HepG2 (cell line): Measurements from ENCODE around the gene ANO6. TPM values are rescaled to one million over a fixed set of nuclear protein-coding genes. Genes with fewer than 3 reads are reported as not detected.

Experiments
- ATAC-seq: fragments of 200-7000 bp; cut with Tn5 transposase; 3 replicates; pipeline ENCODE4 v1.9.1; 2020; ENCODE audit warnings: mild to moderate bottlenecking, moderate library complexity
- BruUV-seq: library from RNA; stranded (reverse); fragments of 400-500 nt; replicated peaks from 2 replicates; lab custom pipeline; 2021; lab: Mats Ljungman, UMichigan
- CTCF ChIA-PET: fragments of 300-600 bp; formaldehyde crosslinking; extraction: SDS; loops from one replicate; lab custom pipeline; 2021; ENCODE audit warnings: low total read pairs, inconsistent platforms, low intra/inter-chr PET ratio; lab: Yijun Ruan, JAX
- POLR2A ChIA-PET: fragments of 350-600 bp; sonication (Branson Sonifier 250); formaldehyde crosslinking; loops from one replicate; lab custom pipeline; 2020; ENCODE audit warnings: antibody characterized with exemption, inconsistent platforms; lab: Yijun Ruan, JAX
- DNase-seq: peaks from one replicate; pipeline ENCODE4 v3.0.0-alpha.2; 2015; ENCODE audit warnings: low spot score
- FAIRE-seq: peaks from 3 replicates; lab custom pipeline; 2011; peaks lifted over from hg19 to GRCh38; lab: Jason Lieb, UNC
- H2AFZ ChIP-seq: one replicate; pipeline ENCODE4 v1.6.1; 2011; ENCODE audit warnings: low read length, inconsistent platforms
- H3K27ac ChIP-seq: fragments of 300-600 bp; 3 replicates; pipeline ENCODE4 v1.8.0; 2011; ENCODE audit warnings: mixed run types, mild to moderate bottlenecking, mixed read lengths, low read length, inconsistent platforms; ENCODE audit not compliant: insufficient read depth; ENCODE audit errors: extremely low read length
- H3K27me3 ChIP-seq, 2 experiments: fragments of 200-600 bp in 1 of 2; 2 replicates in 1 of 2; 3 replicates in 1 of 2; pipeline versions ENCODE4 v1.6.0 to v1.8.0; 2011; ENCODE audit warnings: low read length in 2 of 2, mild to moderate bottlenecking in 2 of 2, moderate library complexity in 2 of 2, inconsistent platforms in 1 of 2; ENCODE audit not compliant: insufficient read depth in 2 of 2, control insufficient read depth in 1 of 2
- H3K36me3 ChIP-seq, 2 experiments: fragments of 200-600 bp in 1 of 2; replicated peaks in 1 of 2; 2 replicates in 1 of 2; 3 replicates in 1 of 2; pipeline versions ENCODE4 v1.5.1 to v1.8.0; 2011; ENCODE audit warnings: low read length in 2 of 2, inconsistent platforms in 1 of 2; ENCODE audit not compliant: insufficient read depth in 2 of 2, control insufficient read depth in 1 of 2
- H3K4me1 ChIP-seq: 2 replicates; pipeline ENCODE4 v1.5.1; 2012; ENCODE audit warnings: low read length, inconsistent platforms; ENCODE audit not compliant: insufficient read depth
- H3K4me2 ChIP-seq: 2 replicates; pipeline ENCODE4 v1.6.0; 2011; ENCODE audit warnings: low read depth, low read length, inconsistent platforms
- H3K4me3 ChIP-seq, 3 experiments: fragments of 200-600 bp in 1 of 3; sonication (generic), shearing (Covaris generic) in 1 of 3; replicated peaks in 1 of 3; 2 replicates each; pipeline ENCODE4 v1.5.1; 2011 to 2016; ENCODE audit warnings: low read length in 3 of 3, inconsistent platforms in 2 of 3, low read depth in 2 of 3, mild to moderate bottlenecking in 2 of 3, control low read depth in 1 of 3, mixed read lengths in 1 of 3; ENCODE audit not compliant: insufficient read depth in 1 of 3
- H3K79me2 ChIP-seq: one replicate; pipeline ENCODE4 v1.6.1; 2011; ENCODE audit warnings: low read length, inconsistent platforms; ENCODE audit not compliant: insufficient read depth
- H3K9ac ChIP-seq: 2 replicates; pipeline ENCODE4 v1.6.0; 2011; ENCODE audit warnings: mild to moderate bottlenecking, low read depth, low read length, inconsistent platforms; ENCODE audit not compliant: insufficient read depth
- H3K9me3 ChIP-seq: 2 replicates; pipeline ENCODE4 v1.5.1; 2012; ENCODE audit warnings: mild to moderate bottlenecking, low read length
- H4K20me1 ChIP-seq: 2 replicates; pipeline ENCODE4 v1.6.0; 2011; ENCODE audit warnings: inconsistent platforms, mild to moderate bottlenecking, low read length, moderate library complexity; ENCODE audit not compliant: insufficient read depth
- HDAC1 ChIP-seq: sonication (generic); formaldehyde crosslinking; IDR thresholded peaks from 2 replicates; pipeline ENCODE4 v1.5.1; 2020; ENCODE audit warnings: mild to moderate bottlenecking, missing genetic modification reagents
- HOXD1 ChIP-seq: sonication (generic); formaldehyde crosslinking; IDR thresholded peaks from 2 replicates; pipeline ENCODE4 v1.5.0; 2020; ENCODE audit warnings: missing genetic modification reagents
- KMT2A ChIP-seq: sonication (generic); formaldehyde crosslinking; IDR thresholded peaks from 2 replicates; pipeline ENCODE4 v1.4.0; 2020; ENCODE audit warnings: missing genetic modification reagents
- PHF20 ChIP-seq: sonication (generic); formaldehyde crosslinking; IDR thresholded peaks from 2 replicates; pipeline ENCODE4 v1.5.0; 2020; ENCODE audit warnings: mild to moderate bottlenecking, missing genetic modification reagents
- POLR2AphosphoS5 ChIP-seq: IDR thresholded peaks from 2 replicates; pipeline ENCODE4 v1.6.1; 2012; ENCODE audit warnings: low read depth, low read length
- RAD21 ChIP-seq: fragments of 450-650 bp; formaldehyde crosslinking; IDR thresholded peaks from 2 replicates; pipeline ENCODE4 v1.5.0; 2020; ENCODE audit warnings: mild to moderate bottlenecking
- SP2 ChIP-seq: sonication (generic); formaldehyde crosslinking; IDR thresholded peaks from 2 replicates; pipeline ENCODE4 v1.5.1; 2020; ENCODE audit warnings: mild to moderate bottlenecking, missing genetic modification reagents
- ZNF337 ChIP-seq: sonication (generic); formaldehyde crosslinking; IDR thresholded peaks from 2 replicates; pipeline ENCODE4 v1.5.1; 2020; ENCODE audit warnings: missing genetic modification reagents, low read depth, mild to moderate bottlenecking, borderline replicate concordance
- ZNF468 ChIP-seq: sonication (generic); formaldehyde crosslinking; IDR thresholded peaks from 2 replicates; pipeline ENCODE4 v1.8.0; 2022; ENCODE audit warnings: mild to moderate bottlenecking, moderate library complexity, missing genetic modification reagents
- ZNF549 ChIP-seq: sonication (generic); formaldehyde crosslinking; IDR thresholded peaks from 2 replicates; pipeline ENCODE4 v1.5.0; 2020; ENCODE audit warnings: missing genetic modification reagents
- ZNF766 ChIP-seq: sonication (generic); formaldehyde crosslinking; IDR thresholded peaks from 2 replicates; pipeline ENCODE4 v1.5.0; 2020; ENCODE audit warnings: missing genetic modification reagents, borderline replicate concordance
- WGBS: methylation state at CpG from one replicate; pipeline ENCODE4 v1.1.6; 2017; ENCODE audit warnings: low lambda C conversion rate; 5-methylcytosine and 5-hydroxymethylcytosine counted together
- in situ Hi-C: cut with HindIII; loops from 2 replicates; pipeline ENCODE4 v1.10.0; 2017; ENCODE audit warnings: low pct_unique_long_range_greater_than_20kb; ENCODE audit not compliant: extremely low pct_ligation_motif_present
- intact Hi-C: fragments of 100-400 bp; cut with micrococcal nuclease; formaldehyde crosslinking; loops from one replicate; pipeline ENCODE4 v1.10.0; 2022; ENCODE audit not compliant: unreplicated experiment
- polyA plus RNA-seq, 8 experiments: library from polyadenylated mRNA; depleted of rRNA in 3 of 8; stranded (reverse) in 7 of 8; unstranded in 1 of 8; fragments of >200 nt; fragmentation: Illumina TruSeq in 4 of 8; extraction: Trizol in 4 of 8; gene quantifications; 2 replicates each; pipeline versions ENCODE4 v1.2.1 to v1.2.3, GENCODE V29; 2011 to 2016; ENCODE audit warnings: low read depth in 4 of 8, missing spikeins in 1 of 8, mixed read lengths in 1 of 8; ENCODE audit not compliant: insufficient read depth in 1 of 8
- total RNA-seq, 5 experiments: library from RNA; depleted of rRNA; stranded (reverse); fragments of >200 nt; fragmentation: Illumina TruSeq; extraction: Trizol; gene quantifications; 2 replicates each; pipeline ENCODE4 v1.2.3, GENCODE V29; 2016; ENCODE audit warnings: low read depth in 1 of 5
- TF ChIP-seq, protein P1 (sequence below): sonication (generic); formaldehyde crosslinking; conservative IDR thresholded peaks from 2 replicates; pipeline ENCODE4 v1.4.0; 2020; ENCODE audit warnings: mild to moderate bottlenecking, missing genetic modification reagents, moderate library complexity
- TF ChIP-seq, protein P2 (sequence below): sonication (generic); formaldehyde crosslinking; IDR thresholded peaks from 2 replicates; pipeline ENCODE4 v1.4.0; 2020; ENCODE audit warnings: mild to moderate bottlenecking, missing genetic modification reagents
- TF ChIP-seq, protein P3 (sequence below): sonication (generic); formaldehyde crosslinking; IDR thresholded peaks from 2 replicates; pipeline ENCODE4 v1.4.0; 2020; ENCODE audit warnings: mild to moderate bottlenecking, low read depth, missing genetic modification reagents
- TF ChIP-seq, protein P4 (sequence below): sonication (generic); formaldehyde crosslinking; IDR thresholded peaks from 2 replicates; pipeline ENCODE4 v1.5.1; 2020; ENCODE audit warnings: missing genetic modification reagents, mild to moderate bottlenecking, borderline replicate concordance

ANO6 gene
- total and polyA plus RNA-seq, 2 of the 13 experiments (the other 11 are each of a cell fraction or from before 2014, with no cell fraction given), result 37.8 to 57.1 TPM

DNA sequence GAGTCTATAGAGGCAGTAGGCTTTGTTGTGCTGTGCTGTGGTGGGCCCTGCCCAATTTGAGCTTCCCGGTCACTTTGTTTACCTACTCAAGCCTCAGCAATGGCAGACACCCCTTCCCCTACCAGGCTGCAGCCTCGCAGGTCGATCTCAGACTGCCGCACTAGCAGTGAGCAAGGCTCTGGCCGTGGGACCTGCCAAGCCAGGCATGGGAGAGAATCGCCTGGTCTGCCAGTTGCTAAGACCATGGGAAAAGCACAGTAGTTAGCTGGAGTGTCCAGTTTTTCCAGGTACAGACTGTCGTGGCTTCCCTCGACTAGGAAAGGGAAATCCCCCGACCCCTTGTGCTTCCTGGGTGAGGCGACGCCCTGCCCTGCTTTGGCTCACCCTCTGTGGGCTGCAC, 26.3 kb downstream of the ANO6 start:
- Histone ChIP-seq H3K4me3 (no peak overlapping the region), H3K4me1 (no peaks in the 10 kb centered on the region), H3K9me3 (no peaks in the 10 kb centered on the region), H4K20me1 (no peaks in the 10 kb centered on the region), H3K9ac (no peak overlapping the region), H3K79me2 (peaks cover 29% of the 10 kb centered on the region), H3K27ac (no peak overlapping the region), H3K27me3 (no peaks in the 10 kb centered on the region), H3K4me2 (no peak overlapping the region), H2AFZ (no peak overlapping the region), H3K36me3 (no peaks in the 10 kb centered on the region)
- ATAC-seq, result no peak
- in situ Hi-C loops, result no loop called here
- intact Hi-C loops, result no loop called here
- 97% methylated on average over 11 of the region's 11 CpGs for WGBS
- BruUV-seq, result no TSS peak
- POLR2A ChIA-PET, result no interaction called here
- CTCF ChIA-PET, result no interaction called here
- FAIRE-seq, result no peak
- TF ChIP-seq HOXD1 (CRISPR knock-in tag) (no peak), POLR2AphosphoS5 (no peak), RAD21 (CRISPR knock-in tag) (no peak), ZNF337 (CRISPR knock-in tag) (no peak), ZNF549 (CRISPR knock-in tag) (no peak), PHF20 (no peak), HDAC1 (no peak), ZNF468 (CRISPR knock-in tag) (no peak), SP2 (CRISPR knock-in tag) (no peak), ZNF766 (CRISPR knock-in tag) (no peak), KMT2A (CRISPR knock-in tag) (no peak)
- TF ChIP-seq, protein P1, sequence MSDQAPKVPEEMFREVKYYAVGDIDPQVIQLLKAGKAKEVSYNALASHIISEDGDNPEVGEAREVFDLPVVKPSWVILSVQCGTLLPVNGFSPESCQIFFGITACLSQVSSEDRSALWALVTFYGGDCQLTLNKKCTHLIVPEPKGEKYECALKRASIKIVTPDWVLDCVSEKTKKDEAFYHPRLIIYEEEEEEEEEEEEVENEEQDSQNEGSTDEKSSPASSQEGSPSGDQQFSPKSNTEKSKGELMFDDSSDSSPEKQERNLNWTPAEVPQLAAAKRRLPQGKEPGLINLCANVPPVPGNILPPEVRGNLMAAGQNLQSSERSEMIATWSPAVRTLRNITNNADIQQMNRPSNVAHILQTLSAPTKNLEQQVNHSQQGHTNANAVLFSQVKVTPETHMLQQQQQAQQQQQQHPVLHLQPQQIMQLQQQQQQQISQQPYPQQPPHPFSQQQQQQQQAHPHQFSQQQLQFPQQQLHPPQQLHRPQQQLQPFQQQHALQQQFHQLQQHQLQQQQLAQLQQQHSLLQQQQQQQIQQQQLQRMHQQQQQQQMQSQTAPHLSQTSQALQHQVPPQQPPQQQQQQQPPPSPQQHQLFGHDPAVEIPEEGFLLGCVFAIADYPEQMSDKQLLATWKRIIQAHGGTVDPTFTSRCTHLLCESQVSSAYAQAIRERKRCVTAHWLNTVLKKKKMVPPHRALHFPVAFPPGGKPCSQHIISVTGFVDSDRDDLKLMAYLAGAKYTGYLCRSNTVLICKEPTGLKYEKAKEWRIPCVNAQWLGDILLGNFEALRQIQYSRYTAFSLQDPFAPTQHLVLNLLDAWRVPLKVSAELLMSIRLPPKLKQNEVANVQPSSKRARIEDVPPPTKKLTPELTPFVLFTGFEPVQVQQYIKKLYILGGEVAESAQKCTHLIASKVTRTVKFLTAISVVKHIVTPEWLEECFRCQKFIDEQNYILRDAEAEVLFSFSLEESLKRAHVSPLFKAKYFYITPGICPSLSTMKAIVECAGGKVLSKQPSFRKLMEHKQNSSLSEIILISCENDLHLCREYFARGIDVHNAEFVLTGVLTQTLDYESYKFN (CRISPR knock-in tag), result no peak
- TF ChIP-seq, protein P2, sequence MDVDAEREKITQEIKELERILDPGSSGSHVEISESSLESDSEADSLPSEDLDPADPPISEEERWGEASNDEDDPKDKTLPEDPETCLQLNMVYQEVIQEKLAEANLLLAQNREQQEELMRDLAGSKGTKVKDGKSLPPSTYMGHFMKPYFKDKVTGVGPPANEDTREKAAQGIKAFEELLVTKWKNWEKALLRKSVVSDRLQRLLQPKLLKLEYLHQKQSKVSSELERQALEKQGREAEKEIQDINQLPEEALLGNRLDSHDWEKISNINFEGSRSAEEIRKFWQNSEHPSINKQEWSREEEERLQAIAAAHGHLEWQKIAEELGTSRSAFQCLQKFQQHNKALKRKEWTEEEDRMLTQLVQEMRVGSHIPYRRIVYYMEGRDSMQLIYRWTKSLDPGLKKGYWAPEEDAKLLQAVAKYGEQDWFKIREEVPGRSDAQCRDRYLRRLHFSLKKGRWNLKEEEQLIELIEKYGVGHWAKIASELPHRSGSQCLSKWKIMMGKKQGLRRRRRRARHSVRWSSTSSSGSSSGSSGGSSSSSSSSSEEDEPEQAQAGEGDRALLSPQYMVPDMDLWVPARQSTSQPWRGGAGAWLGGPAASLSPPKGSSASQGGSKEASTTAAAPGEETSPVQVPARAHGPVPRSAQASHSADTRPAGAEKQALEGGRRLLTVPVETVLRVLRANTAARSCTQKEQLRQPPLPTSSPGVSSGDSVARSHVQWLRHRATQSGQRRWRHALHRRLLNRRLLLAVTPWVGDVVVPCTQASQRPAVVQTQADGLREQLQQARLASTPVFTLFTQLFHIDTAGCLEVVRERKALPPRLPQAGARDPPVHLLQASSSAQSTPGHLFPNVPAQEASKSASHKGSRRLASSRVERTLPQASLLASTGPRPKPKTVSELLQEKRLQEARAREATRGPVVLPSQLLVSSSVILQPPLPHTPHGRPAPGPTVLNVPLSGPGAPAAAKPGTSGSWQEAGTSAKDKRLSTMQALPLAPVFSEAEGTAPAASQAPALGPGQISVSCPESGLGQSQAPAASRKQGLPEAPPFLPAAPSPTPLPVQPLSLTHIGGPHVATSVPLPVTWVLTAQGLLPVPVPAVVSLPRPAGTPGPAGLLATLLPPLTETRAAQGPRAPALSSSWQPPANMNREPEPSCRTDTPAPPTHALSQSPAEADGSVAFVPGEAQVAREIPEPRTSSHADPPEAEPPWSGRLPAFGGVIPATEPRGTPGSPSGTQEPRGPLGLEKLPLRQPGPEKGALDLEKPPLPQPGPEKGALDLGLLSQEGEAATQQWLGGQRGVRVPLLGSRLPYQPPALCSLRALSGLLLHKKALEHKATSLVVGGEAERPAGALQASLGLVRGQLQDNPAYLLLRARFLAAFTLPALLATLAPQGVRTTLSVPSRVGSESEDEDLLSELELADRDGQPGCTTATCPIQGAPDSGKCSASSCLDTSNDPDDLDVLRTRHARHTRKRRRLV (CRISPR knock-in tag), result no peak
- TF ChIP-seq, protein P3, sequence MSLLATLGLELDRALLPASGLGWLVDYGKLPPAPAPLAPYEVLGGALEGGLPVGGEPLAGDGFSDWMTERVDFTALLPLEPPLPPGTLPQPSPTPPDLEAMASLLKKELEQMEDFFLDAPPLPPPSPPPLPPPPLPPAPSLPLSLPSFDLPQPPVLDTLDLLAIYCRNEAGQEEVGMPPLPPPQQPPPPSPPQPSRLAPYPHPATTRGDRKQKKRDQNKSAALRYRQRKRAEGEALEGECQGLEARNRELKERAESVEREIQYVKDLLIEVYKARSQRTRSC, result no peak
- TF ChIP-seq, protein P4, sequence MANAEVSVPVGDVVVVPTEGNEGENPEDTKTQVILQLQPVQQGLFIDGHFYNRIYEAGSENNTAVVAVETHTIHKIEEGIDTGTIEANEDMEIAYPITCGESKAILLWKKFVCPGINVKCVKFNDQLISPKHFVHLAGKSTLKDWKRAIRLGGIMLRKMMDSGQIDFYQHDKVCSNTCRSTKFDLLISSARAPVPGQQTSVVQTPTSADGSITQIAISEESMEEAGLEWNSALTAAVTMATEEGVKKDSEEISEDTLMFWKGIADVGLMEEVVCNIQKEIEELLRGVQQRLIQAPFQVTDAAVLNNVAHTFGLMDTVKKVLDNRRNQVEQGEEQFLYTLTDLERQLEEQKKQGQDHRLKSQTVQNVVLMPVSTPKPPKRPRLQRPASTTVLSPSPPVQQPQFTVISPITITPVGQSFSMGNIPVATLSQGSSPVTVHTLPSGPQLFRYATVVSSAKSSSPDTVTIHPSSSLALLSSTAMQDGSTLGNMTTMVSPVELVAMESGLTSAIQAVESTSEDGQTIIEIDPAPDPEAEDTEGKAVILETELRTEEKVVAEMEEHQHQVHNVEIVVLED (CRISPR knock-in tag), result no peak
- no peak for DNase-seq
